Stimulated activated CD4-positive, alpha-beta T cell treated with anti-CD3 and anti-CD28 coated beads, Interleukin-12 subunit alpha, Interleukin-12 subunit beta, amount 100 ng/mL, for 4 hours (primary cell): Measurements from ENCODE around the gene TRPC4.
"Not testable (repeated sequence)": the region's sequence is repeated elsewhere in the genome, so short reads cannot be mapped to it uniquely, and the experiment has no call there.

Source experiments
- DNase-seq: peaks from one replicate; pipeline ENCODE4 v3.0.0-alpha.2; 2020

Gene TRPC4

GRCh38 chr13:37597477-37598025 is 272.0 kb downstream of the TRPC4 start:
- DNase-seq, result no peak

GRCh38 chr13:37596805-37597204 is 272.8 kb downstream of the TRPC4 start:
- DNase-seq, result no peak

GRCh38 chr13:37595162-37595561 is 274.4 kb downstream of the TRPC4 start:
- no peak for DNase-seq

GRCh38 chr13:37594550-37594949 is 275.0 kb downstream of the TRPC4 start:
- no peak for DNase-seq

- DNase-seq, result not testable (repeated sequence)
Observed at GRCh38 chr13:37589381-37589780, 280.2 kb downstream of the TRPC4 start.

- no peak for DNase-seq
Observed at GRCh38 chr13:37587236-37587635, 282.3 kb downstream of the TRPC4 start.
